IMR-90 (cell line): ENCODE results near the gene SMIM9. TPM values are rescaled to one million over a fixed set of nuclear protein-coding genes. Genes with fewer than 3 reads are reported as not detected.

Experiments used
- ATAC-seq: fragments of 200-7000 bp; cut with Tn5 transposase; 2 replicates; pipeline ENCODE4 v1.9.1; 2020; ENCODE audit warnings: low read depth, mild to moderate bottlenecking, moderate library complexity
- BruUV-seq: library from RNA; stranded (reverse); fragments of 400-500 nt; replicated peaks from 2 replicates; lab custom pipeline; 2021; lab: Mats Ljungman, UMichigan
- CTCF ChIA-PET: fragments of 300-600 bp; formaldehyde crosslinking; extraction: SDS; loops from one replicate; lab custom pipeline; 2021; ENCODE audit warnings: antibody characterized with exemption; lab: Yijun Ruan, JAX
- POLR2A ChIA-PET: fragments of 300-600 bp; sonication (Branson Sonifier 250); formaldehyde crosslinking; loops from one replicate; lab custom pipeline; 2022; ENCODE audit warnings: antibody characterized with exemption; ENCODE audit not compliant: unreplicated experiment; lab: Charles Lee
- DNase-seq: peaks from one replicate; pipeline ENCODE4 v3.0.0; 2013
- H2AFZ ChIP-seq: replicated peaks from 2 replicates; pipeline ENCODE3; 2013; ENCODE audit warnings: low read length, mild to moderate bottlenecking; ENCODE audit not compliant: poor library complexity
- H2AK5ac ChIP-seq: 2 replicates; pipeline ENCODE4 v1.6.1; 2013; ENCODE audit warnings: low read depth, low read length, inconsistent platforms
- H2AK9ac ChIP-seq: replicated peaks from 2 replicates; pipeline ENCODE3; 2013; ENCODE audit warnings: mild to moderate bottlenecking, low read depth, low read length, moderate library complexity; ENCODE audit not compliant: poor library complexity
- H2BK120ac ChIP-seq: 2 replicates; pipeline ENCODE4 v1.6.1; 2013; ENCODE audit warnings: low read depth, low read length, inconsistent platforms
- H2BK15ac ChIP-seq: 3 replicates; pipeline ENCODE4 v1.6.1; 2013; ENCODE audit warnings: low read depth, low read length, inconsistent platforms
- H2BK20ac ChIP-seq: 2 replicates; pipeline ENCODE4 v1.6.1; 2013; ENCODE audit warnings: low read depth, mild to moderate bottlenecking, inconsistent platforms, low read length, moderate library complexity
- H2BK5ac ChIP-seq: 2 replicates; pipeline ENCODE4 v1.6.1; 2013; ENCODE audit warnings: mild to moderate bottlenecking, low read depth, low read length, inconsistent platforms; ENCODE audit not compliant: poor library complexity, severe bottlenecking
- H3K14ac ChIP-seq: replicated peaks from 2 replicates; pipeline ENCODE4 v1.6.1; 2013; ENCODE audit warnings: low read depth, low read length, inconsistent platforms
- H3K18ac ChIP-seq: 2 replicates; pipeline ENCODE4 v1.6.1; 2013; ENCODE audit warnings: low read depth, low read length, control low read depth
- H3K23ac ChIP-seq: 2 replicates; pipeline ENCODE4 v1.6.1; 2013; ENCODE audit warnings: low read depth, low read length, inconsistent platforms
- H3K27ac ChIP-seq: 2 replicates; pipeline ENCODE4 v1.5.1; 2013; ENCODE audit warnings: mild to moderate bottlenecking, control low read depth, low read length; ENCODE audit not compliant: insufficient read depth
- H3K27me3 ChIP-seq: 2 replicates; pipeline ENCODE4 v1.6.1; 2013; ENCODE audit warnings: low read length; ENCODE audit not compliant: control insufficient read depth, insufficient read depth
- H3K36me3 ChIP-seq: 2 replicates; pipeline ENCODE4 v1.6.1; 2013; ENCODE audit warnings: low read length, mixed read lengths; ENCODE audit not compliant: control insufficient read depth, insufficient read depth
- H3K4ac ChIP-seq: 2 replicates; pipeline ENCODE4 v1.6.1; 2013; ENCODE audit warnings: low read depth, low read length, inconsistent platforms
- H3K4me1 ChIP-seq: 2 replicates; pipeline ENCODE4 v1.6.1; 2013; ENCODE audit warnings: low read length, mixed read lengths; ENCODE audit not compliant: control insufficient read depth, insufficient read depth
- H3K4me2 ChIP-seq: 2 replicates; pipeline ENCODE4 v1.6.1; 2013; ENCODE audit warnings: low read depth, mild to moderate bottlenecking, control low read depth, low read length, moderate library complexity
- H3K4me3 ChIP-seq: 2 replicates; pipeline ENCODE4 v1.5.1; 2013; ENCODE audit warnings: low read depth, mild to moderate bottlenecking, control low read depth, low read length, moderate library complexity; ENCODE audit not compliant: insufficient read depth
- H3K56ac ChIP-seq: 2 replicates; pipeline ENCODE4 v1.6.1; 2013; ENCODE audit warnings: low read length, inconsistent platforms; ENCODE audit not compliant: insufficient read depth; ENCODE audit errors: extremely low read depth
- H3K79me1 ChIP-seq, 2 experiments: 2 replicates each; pipeline ENCODE4 v1.6.1; 2013; ENCODE audit warnings: low read length in 2 of 2, inconsistent platforms in 1 of 2, low read depth in 1 of 2
- H3K9ac ChIP-seq: 2 replicates; pipeline ENCODE4 v1.6.1; 2013; ENCODE audit warnings: low read depth, low read length, control low read depth
- H3K9me1 ChIP-seq: 2 replicates; pipeline ENCODE4 v1.6.1; 2013; ENCODE audit warnings: low read length, inconsistent platforms; ENCODE audit not compliant: insufficient read depth
- H3K9me3 ChIP-seq: 2 replicates; pipeline ENCODE4 v1.6.1; 2013; ENCODE audit warnings: low read length; ENCODE audit not compliant: control insufficient read depth, insufficient read depth
- H4K20me1 ChIP-seq: 2 replicates; pipeline ENCODE4 v1.6.1; 2013; ENCODE audit warnings: low read length, inconsistent platforms; ENCODE audit not compliant: insufficient read depth
- H4K5ac ChIP-seq: 2 replicates; pipeline ENCODE4 v1.6.1; 2013; ENCODE audit warnings: mild to moderate bottlenecking, low read depth, low read length, control low read depth
- H4K8ac ChIP-seq, 2 experiments: 2 replicates each; pipeline ENCODE4 v1.6.1; 2013; ENCODE audit warnings: low read depth in 2 of 2, low read length in 2 of 2, control low read depth in 1 of 2, inconsistent platforms in 1 of 2
- H4K91ac ChIP-seq: 2 replicates; pipeline ENCODE4 v1.6.1; 2013; ENCODE audit warnings: low read depth, low read length, inconsistent platforms; ENCODE audit not compliant: insufficient read depth
- FOS ChIP-seq: fragments of 150-350 bp; IDR thresholded peaks from 2 replicates; pipeline ENCODE4 v1.6.1; 2016; ENCODE audit warnings: low read depth, low read length
- MAFK ChIP-seq: IDR thresholded peaks from 2 replicates; pipeline ENCODE4 v1.6.1; 2012; ENCODE audit warnings: low read depth, low read length, improper control_type of control experiment
- MAZ ChIP-seq: IDR thresholded peaks from 2 replicates; pipeline ENCODE4 v1.6.1; 2012; ENCODE audit warnings: low read depth, mild to moderate bottlenecking, low read length, improper control_type of control experiment, moderate library complexity, borderline replicate concordance
- MXI1 ChIP-seq: IDR thresholded peaks from 2 replicates; pipeline ENCODE4 v1.6.1; 2012; ENCODE audit warnings: low read depth, mild to moderate bottlenecking, low read length, moderate library complexity, borderline replicate concordance
- NFE2L2 ChIP-seq: fragments of 150-350 bp; IDR thresholded peaks from 2 replicates; pipeline ENCODE4 v1.6.1; 2016; ENCODE audit warnings: low read depth, mild to moderate bottlenecking, low read length
- POLR2A ChIP-seq: IDR thresholded peaks from 2 replicates; pipeline ENCODE4 v1.6.1; 2012; ENCODE audit warnings: mild to moderate bottlenecking, low read depth, low read length
- RAD21 ChIP-seq: IDR thresholded peaks from 2 replicates; pipeline ENCODE4 v1.6.1; 2012; ENCODE audit warnings: low read length, improper control_type of control experiment
- RCOR1 ChIP-seq: IDR thresholded peaks from 2 replicates; pipeline ENCODE4 v1.6.1; 2012; ENCODE audit warnings: mild to moderate bottlenecking, low read length, improper control_type of control experiment; ENCODE audit not compliant: insufficient replicate concordance
- WGBS, 2 experiments: methylation state at CpG; one replicate each; pipeline versions ENCODE4 v1.1.5 to v1.1.7; 2013; ENCODE audit warnings: missing lambda C conversion rate in 2 of 2; ENCODE audit not compliant: insufficient read length in 1 of 2; ENCODE audit errors: extremely low coverage in 2 of 2; 5-methylcytosine and 5-hydroxymethylcytosine counted together
- dilution Hi-C: fragments of 300-500 bp; cut with HindIII; formaldehyde crosslinking; loops from one replicate; pipeline ENCODE4 v1.14.3; 2018; ENCODE audit warnings: low sequenced_read_pairs; ENCODE audit not compliant: unreplicated experiment
- in situ Hi-C: fragments of 300-500 bp; cut with MboI; formaldehyde crosslinking; loops from 3 replicates; pipeline ENCODE4 v1.14.3; 2019; ENCODE audit warnings: low sequenced_read_pairs, inconsistent platforms, mixed read lengths
- intact Hi-C: fragments of 100-400 bp; cut with micrococcal nuclease; formaldehyde crosslinking; loops from 2 replicates; pipeline ENCODE4 v1.10.0; 2022
- polyA plus RNA-seq, 3 experiments: library from polyadenylated mRNA; depleted of rRNA; stranded (reverse); fragments of >200 nt; gene quantifications; 2 replicates each; pipeline ENCODE4 v1.2.3, GENCODE V29; 2012; ENCODE audit warnings: low replicate concordance in 1 of 3
- total RNA-seq: library from RNA; depleted of rRNA; stranded (reverse); fragments of >200 nt; gene quantifications from 2 replicates; pipeline ENCODE4 v1.2.3, GENCODE V29; 2012
- TF ChIP-seq, protein P1 (sequence below): fragments of 150-350 bp; IDR thresholded peaks from 2 replicates; pipeline ENCODE4 v1.6.1; 2017; ENCODE audit warnings: mild to moderate bottlenecking, antibody characterized with exemption, low read length, low read depth
- TF ChIP-seq, protein P2 (sequence below): conservative IDR thresholded peaks from 2 replicates; pipeline ENCODE4 v1.5.1; 2012; ENCODE audit warnings: mild to moderate bottlenecking, low read depth, low read length, improper control_type of control experiment
- TF ChIP-seq, protein P3 (sequence below): fragments of 150-350 bp; IDR thresholded peaks from 2 replicates; pipeline ENCODE4 v1.6.1; 2016; ENCODE audit warnings: low read depth, mild to moderate bottlenecking, low read length, moderate library complexity, borderline replicate concordance

SMIM9 gene
- total and polyA plus RNA-seq, 2 of the 4 experiments (the other 2 are of a cell fraction): not detected

DNA sequence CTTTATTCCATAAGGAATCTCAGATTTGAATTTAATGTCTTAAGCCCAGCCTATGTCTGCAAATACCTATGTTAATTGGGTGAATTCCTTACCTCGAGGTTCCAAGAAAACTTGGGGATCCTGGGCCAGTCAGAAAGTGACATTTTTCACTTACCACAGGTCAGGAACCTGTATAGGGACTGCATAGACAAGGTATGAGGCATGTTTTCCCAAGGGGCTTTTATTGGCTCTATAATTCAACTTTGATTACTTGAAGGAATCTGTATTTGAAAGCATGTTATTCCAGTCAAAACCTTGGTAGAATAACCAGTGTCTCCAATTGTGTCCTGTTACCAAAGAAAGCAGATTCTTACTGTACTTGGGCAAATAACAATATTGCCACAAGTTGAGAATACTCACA lies 20.7 kb downstream of the SMIM9 start:
- BruUV-seq: no TSS peak
- no peaks in the 10 kb centered on the region for H3K4me1 ChIP-seq
- no CpG with 5 or more reads among the region's 1 CpG for WGBS, 2 experiments
- H4K5ac ChIP-seq: no peak overlapping the region
- H3K9ac ChIP-seq: no peak overlapping the region
- no peak overlapping the region for H3K56ac ChIP-seq
- no peaks in the 10 kb centered on the region for H3K27me3 ChIP-seq
- H2BK15ac ChIP-seq: no peak overlapping the region
- DNase-seq: no peak
- H2AK9ac ChIP-seq: no peak overlapping the region
- ChIA-PET CTCF (no interaction called here), POLR2A (no interaction called here)
- no peak overlapping the region for H2AFZ ChIP-seq
- H2AK5ac ChIP-seq: no peak overlapping the region
- no peak overlapping the region for H3K14ac ChIP-seq
- H3K23ac ChIP-seq: no peak overlapping the region
- no peak overlapping the region for H2BK20ac ChIP-seq
- in situ Hi-C loops (no loop called here), dilution Hi-C loops (no loop called here), intact Hi-C loops (no loop called here)
- no peak for ATAC-seq
- H3K36me3 ChIP-seq: no peaks in the 10 kb centered on the region
- H4K20me1 ChIP-seq: no peaks in the 10 kb centered on the region
- H3K4me3 ChIP-seq: no peak overlapping the region
- no peak overlapping the region for H3K18ac ChIP-seq
- H3K27ac ChIP-seq: no peak overlapping the region
- no peaks in the 10 kb centered on the region for H3K79me1 ChIP-seq
- no peak overlapping the region for H4K8ac ChIP-seq
- TF ChIP-seq POLR2A: no peak
- TF ChIP-seq MXI1: no peak
- TF ChIP-seq FOS: no peak
- TF ChIP-seq, protein P1, sequence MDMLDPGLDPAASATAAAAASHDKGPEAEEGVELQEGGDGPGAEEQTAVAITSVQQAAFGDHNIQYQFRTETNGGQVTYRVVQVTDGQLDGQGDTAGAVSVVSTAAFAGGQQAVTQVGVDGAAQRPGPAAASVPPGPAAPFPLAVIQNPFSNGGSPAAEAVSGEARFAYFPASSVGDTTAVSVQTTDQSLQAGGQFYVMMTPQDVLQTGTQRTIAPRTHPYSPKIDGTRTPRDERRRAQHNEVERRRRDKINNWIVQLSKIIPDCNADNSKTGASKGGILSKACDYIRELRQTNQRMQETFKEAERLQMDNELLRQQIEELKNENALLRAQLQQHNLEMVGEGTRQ: no peak
- TF ChIP-seq MAZ: no peak
- TF ChIP-seq, protein P2, sequence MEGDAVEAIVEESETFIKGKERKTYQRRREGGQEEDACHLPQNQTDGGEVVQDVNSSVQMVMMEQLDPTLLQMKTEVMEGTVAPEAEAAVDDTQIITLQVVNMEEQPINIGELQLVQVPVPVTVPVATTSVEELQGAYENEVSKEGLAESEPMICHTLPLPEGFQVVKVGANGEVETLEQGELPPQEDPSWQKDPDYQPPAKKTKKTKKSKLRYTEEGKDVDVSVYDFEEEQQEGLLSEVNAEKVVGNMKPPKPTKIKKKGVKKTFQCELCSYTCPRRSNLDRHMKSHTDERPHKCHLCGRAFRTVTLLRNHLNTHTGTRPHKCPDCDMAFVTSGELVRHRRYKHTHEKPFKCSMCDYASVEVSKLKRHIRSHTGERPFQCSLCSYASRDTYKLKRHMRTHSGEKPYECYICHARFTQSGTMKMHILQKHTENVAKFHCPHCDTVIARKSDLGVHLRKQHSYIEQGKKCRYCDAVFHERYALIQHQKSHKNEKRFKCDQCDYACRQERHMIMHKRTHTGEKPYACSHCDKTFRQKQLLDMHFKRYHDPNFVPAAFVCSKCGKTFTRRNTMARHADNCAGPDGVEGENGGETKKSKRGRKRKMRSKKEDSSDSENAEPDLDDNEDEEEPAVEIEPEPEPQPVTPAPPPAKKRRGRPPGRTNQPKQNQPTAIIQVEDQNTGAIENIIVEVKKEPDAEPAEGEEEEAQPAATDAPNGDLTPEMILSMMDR: no peak
- TF ChIP-seq RCOR1: no peak
- no peak for TF ChIP-seq RAD21
- no peak for TF ChIP-seq MAFK
- TF ChIP-seq, protein P3, sequence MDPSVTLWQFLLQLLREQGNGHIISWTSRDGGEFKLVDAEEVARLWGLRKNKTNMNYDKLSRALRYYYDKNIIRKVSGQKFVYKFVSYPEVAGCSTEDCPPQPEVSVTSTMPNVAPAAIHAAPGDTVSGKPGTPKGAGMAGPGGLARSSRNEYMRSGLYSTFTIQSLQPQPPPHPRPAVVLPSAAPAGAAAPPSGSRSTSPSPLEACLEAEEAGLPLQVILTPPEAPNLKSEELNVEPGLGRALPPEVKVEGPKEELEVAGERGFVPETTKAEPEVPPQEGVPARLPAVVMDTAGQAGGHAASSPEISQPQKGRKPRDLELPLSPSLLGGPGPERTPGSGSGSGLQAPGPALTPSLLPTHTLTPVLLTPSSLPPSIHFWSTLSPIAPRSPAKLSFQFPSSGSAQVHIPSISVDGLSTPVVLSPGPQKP: no peak
- TF ChIP-seq NFE2L2: no peak
- no peak overlapping the region for H2BK5ac ChIP-seq
- no peaks in the 10 kb centered on the region for H3K9me3 ChIP-seq
- H3K4me2 ChIP-seq: no peak overlapping the region
- no peak overlapping the region for H4K91ac ChIP-seq
- H3K4ac ChIP-seq: no peak overlapping the region
- no peak overlapping the region for H2BK120ac ChIP-seq
- no peaks in the 10 kb centered on the region for H3K9me1 ChIP-seq
